ENCODE measurements around the gene FNBP1.
A peak's percentile ranks its signal among the peaks of the same experiment; 100 is the strongest.

The FNBP1 gene

DNA sequence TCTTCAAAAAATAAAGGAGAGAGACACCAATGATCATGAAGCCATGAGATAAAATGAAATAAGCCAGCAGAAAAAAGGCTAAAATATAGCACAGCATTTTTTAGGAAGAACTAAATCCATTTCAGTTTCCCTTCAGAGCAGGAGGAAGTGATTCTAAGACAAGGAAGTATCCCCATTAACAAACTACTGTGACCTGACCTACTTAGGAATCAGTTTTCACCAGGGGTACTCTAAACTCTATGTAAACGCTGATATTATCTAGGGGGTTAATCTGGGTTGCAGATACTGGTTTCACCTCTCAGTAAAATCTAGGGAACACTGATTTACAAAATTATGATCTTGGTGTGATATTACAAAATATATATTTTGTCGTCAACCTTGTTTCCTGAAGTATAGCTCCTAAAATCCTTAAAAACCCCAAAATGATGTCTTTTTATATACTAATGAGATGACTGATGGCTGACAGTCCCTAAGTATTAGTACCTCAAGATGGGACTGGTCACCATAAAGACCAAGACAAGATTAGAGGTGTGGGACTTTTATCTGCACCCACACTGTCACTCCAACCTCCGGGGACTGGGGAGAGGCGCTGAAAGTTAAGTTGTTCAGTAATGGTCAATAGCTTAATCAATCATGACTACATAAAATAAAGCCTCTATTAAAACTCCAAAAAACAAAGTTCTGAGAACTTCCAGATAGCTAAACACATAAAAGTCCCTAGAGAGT lies 2.9 kb upstream of the FNBP1 start:
- ChIA-PET CTCF (interaction anchor here (0.6 to 1.0 kb wide), 2 partner anchors 11 to 159 kb away, joined by 3 to 4 read pairs; no protein-coding TSS in a partner anchor), POLR2A (interaction anchor here (0.7 to 4.2 kb wide), 2 partner anchors 7 to 197 kb away, joined by 3 to 42 read pairs; partner anchors contain the start of gene GPR107)
- no peaks in the 10 kb centered on the region; a peak in 1 of 3 replicates for H3K36me3 ChIP-seq (ENCODE audit: control insufficient read depth in 2 of 2, insufficient read depth in 1 of 2, low read length in 2 of 2)
- H3K4me3 ChIP-seq (ENCODE audit: low read depth, low read length): no peak overlapping the region
- H3K27ac ChIP-seq (ENCODE audit: extremely low read depth, low read depth, low read length): no peak overlapping the region
- TF ChIP-seq ZNF560 (tag by site-specific recombination; IDR thresholded peaks at IDR 0.05; ENCODE audit: borderline replicate concordance) (no peak), ZNF623 (tag by site-specific recombination; IDR thresholded peaks at IDR 0.05) (no peak), MYNN (tag by site-specific recombination; IDR thresholded peaks at IDR 0.05; ENCODE audit: borderline replicate concordance) (0 out of 2 replicates have a peak, but pooled peaks have one; percentile 36), ZBTB48 (tag by site-specific recombination; IDR thresholded peaks at IDR 0.05) (0 out of 2 replicates have a peak, but pooled peaks have one; percentile 21)
- TF ChIP-seq, protein P1, sequence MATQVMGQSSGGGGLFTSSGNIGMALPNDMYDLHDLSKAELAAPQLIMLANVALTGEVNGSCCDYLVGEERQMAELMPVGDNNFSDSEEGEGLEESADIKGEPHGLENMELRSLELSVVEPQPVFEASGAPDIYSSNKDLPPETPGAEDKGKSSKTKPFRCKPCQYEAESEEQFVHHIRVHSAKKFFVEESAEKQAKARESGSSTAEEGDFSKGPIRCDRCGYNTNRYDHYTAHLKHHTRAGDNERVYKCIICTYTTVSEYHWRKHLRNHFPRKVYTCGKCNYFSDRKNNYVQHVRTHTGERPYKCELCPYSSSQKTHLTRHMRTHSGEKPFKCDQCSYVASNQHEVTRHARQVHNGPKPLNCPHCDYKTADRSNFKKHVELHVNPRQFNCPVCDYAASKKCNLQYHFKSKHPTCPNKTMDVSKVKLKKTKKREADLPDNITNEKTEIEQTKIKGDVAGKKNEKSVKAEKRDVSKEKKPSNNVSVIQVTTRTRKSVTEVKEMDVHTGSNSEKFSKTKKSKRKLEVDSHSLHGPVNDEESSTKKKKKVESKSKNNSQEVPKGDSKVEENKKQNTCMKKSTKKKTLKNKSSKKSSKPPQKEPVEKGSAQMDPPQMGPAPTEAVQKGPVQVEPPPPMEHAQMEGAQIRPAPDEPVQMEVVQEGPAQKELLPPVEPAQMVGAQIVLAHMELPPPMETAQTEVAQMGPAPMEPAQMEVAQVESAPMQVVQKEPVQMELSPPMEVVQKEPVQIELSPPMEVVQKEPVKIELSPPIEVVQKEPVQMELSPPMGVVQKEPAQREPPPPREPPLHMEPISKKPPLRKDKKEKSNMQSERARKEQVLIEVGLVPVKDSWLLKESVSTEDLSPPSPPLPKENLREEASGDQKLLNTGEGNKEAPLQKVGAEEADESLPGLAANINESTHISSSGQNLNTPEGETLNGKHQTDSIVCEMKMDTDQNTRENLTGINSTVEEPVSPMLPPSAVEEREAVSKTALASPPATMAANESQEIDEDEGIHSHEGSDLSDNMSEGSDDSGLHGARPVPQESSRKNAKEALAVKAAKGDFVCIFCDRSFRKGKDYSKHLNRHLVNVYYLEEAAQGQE (tag by site-specific recombination; IDR thresholded peaks at IDR 0.05): no peak
- TF ChIP-seq, protein P2, sequence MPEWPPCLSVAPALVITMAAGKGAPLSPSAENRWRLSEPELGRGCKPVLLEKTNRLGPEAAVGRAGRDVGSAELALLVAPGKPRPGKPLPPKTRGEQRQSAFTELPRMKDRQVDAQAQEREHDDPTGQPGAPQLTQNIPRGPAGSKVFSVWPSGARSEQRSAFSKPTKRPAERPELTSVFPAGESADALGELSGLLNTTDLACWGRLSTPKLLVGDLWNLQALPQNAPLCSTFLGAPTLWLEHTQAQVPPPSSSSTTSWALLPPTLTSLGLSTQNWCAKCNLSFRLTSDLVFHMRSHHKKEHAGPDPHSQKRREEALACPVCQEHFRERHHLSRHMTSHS (tag by site-specific recombination; IDR thresholded peaks at IDR 0.05): no peak
- TF ChIP-seq, protein P3, sequence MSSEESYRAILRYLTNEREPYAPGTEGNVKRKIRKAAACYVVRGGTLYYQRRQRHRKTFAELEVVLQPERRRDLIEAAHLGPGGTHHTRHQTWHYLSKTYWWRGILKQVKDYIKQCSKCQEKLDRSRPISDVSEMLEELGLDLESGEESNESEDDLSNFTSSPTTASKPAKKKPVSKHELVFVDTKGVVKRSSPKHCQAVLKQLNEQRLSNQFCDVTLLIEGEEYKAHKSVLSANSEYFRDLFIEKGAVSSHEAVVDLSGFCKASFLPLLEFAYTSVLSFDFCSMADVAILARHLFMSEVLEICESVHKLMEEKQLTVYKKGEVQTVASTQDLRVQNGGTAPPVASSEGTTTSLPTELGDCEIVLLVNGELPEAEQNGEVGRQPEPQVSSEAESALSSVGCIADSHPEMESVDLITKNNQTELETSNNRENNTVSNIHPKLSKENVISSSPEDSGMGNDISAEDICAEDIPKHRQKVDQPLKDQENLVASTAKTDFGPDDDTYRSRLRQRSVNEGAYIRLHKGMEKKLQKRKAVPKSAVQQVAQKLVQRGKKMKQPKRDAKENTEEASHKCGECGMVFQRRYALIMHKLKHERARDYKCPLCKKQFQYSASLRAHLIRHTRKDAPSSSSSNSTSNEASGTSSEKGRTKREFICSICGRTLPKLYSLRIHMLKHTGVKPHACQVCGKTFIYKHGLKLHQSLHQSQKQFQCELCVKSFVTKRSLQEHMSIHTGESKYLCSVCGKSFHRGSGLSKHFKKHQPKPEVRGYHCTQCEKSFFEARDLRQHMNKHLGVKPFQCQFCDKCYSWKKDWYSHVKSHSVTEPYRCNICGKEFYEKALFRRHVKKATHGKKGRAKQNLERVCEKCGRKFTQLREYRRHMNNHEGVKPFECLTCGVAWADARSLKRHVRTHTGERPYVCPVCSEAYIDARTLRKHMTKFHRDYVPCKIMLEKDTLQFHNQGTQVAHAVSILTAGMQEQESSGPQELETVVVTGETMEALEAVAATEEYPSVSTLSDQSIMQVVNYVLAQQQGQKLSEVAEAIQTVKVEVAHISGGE (tag by site-specific recombination; conservative IDR thresholded peaks at IDR 0.05; ENCODE audit: low read depth): no peak
- peaks cover 9% of the 10 kb centered on the region for H3K4me1 ChIP-seq (ENCODE audit: control insufficient read depth, insufficient read depth, low read length)
- H3K9me3 ChIP-seq (ENCODE audit: control insufficient read depth, insufficient read depth, low read depth, low read length): no peaks in the 10 kb centered on the region

DNA sequence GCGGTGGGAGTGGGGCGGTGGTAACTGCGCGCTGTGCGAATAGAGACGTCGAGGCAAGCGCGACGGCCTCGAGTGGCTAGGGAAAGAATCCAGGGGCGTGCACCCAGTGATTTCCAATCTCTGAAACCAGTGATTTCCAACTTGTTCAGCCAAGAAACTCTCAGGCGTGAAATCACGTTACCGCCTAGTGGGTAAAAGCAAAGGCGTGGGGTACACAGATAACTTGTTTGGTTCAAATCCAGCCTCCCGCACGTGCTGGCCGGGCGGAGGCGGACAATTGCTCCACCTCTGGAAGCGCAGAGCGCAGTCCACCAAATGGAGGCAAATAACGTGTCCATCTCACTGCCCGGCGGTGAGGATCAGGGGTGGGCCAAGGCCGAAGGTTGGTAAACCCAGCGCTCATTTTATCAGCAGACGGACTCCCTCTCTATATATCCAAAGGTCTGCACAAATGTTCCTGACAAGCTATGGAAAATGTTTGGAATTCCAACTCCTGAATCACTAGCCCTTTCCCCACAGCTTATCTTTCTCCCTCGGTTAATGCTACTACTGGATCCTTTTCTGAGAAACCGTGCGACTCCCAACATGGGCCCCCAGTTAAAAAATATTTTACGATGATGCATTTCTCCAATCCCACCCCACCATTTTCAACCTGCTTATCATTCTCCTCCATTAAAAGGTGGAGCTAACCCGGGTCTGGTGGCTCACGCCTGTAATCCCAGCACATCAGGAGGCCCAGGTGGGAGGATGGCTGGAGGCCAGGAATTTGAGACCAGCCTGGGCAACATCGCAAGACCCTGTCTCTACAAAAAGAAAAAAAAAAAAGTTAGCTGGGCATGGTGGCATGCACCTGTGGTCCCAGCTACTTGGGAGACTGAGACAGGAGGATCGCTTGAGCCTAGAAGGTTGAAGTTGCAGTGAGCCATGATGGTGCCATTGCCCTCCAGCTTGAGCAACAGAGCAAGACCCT lies 950 bp upstream of the FNBP1 start:
- Histone ChIP-seq H3K4me1 (ENCODE audit: control insufficient read depth, insufficient read depth, low read length) (peaks cover 9% of the 10 kb centered on the region), H3K4me3 (ENCODE audit: low read depth, low read length) (peak overlapping the region; percentile 57), H3K9me3 (ENCODE audit: control insufficient read depth, insufficient read depth, low read depth, low read length) (no peaks in the 10 kb centered on the region), H3K27ac (ENCODE audit: extremely low read depth, low read depth, low read length) (no peak overlapping the region; the same call in 1 of the 2 replicates), H3K36me3 (ENCODE audit: control insufficient read depth in 2 of 2, insufficient read depth in 1 of 2, low read length in 2 of 2) (no peaks in the 10 kb centered on the region)
- ChIA-PET CTCF (interaction anchor here (0.5 to 1.0 kb wide), 9 partner anchors 9 to 242 kb away, joined by 3 to 4 read pairs (median 3); no protein-coding TSS in a partner anchor), POLR2A (interaction anchor here (0.6 to 4.2 kb wide), 13 partner anchors 9 to 209 kb away, joined by 3 to 42 read pairs (median 3); partner anchors contain the start of gene GPR107)
- TF ChIP-seq ZNF121 (tag by site-specific recombination; IDR thresholded peaks at IDR 0.05) (peak; percentile 92), IKZF3 (tag by site-specific recombination; IDR thresholded peaks at IDR 0.05) (no peak), ZIC2 (tag by site-specific recombination; IDR thresholded peaks at IDR 0.05) (peak; percentile 3; the same call in 1 of the 2 replicates), TCF7L2 (IDR thresholded peaks at IDR 0.05; ENCODE audit: borderline replicate concordance, low read depth, low read length) (no peak), ZNF341 (tag by site-specific recombination; IDR thresholded peaks at IDR 0.05; ENCODE audit: low read depth) (peak; percentile 51), ZBTB17 (tag by site-specific recombination; IDR thresholded peaks at IDR 0.05) (peak; percentile 70), ZNF549 (tag by site-specific recombination; IDR thresholded peaks at IDR 0.05) (no peak), ZSCAN23 (tag by site-specific recombination; IDR thresholded peaks at IDR 0.05) (no peak)
- TF ChIP-seq, protein P4, sequence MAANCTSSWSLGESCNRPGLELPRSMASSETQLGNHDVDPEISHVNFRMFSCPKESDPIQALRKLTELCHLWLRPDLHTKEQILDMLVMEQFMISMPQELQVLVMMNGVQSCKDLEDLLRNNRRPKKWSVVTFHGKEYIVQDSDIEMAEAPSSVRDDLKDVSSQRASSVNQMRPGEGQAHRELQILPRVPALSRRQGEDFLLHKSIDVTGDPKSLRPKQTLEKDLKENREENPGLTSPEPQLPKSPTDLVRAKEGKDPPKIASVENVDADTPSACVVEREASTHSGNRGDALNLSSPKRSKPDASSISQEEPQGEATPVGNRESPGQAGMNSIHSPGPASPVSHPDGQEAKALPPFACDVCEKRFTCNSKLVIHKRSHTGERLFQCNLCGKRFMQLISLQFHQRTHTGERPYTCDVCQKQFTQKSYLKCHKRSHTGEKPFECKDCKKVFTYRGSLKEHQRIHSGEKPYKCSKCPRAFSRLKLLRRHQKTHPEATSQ (tag by site-specific recombination; IDR thresholded peaks at IDR 0.05): no peak
